Osteoblast (primary cell): ENCODE measurements around the gene TEX38. TPM values are rescaled to one million over a fixed set of nuclear protein-coding genes. Genes with fewer than 3 reads are reported as not detected.

ENCODE experiments used
- DNase-seq: peaks from one replicate; pipeline ENCODE4 v3.0.0; 2011; ENCODE audit warnings: low spot score, mixed read lengths; ENCODE audit not compliant: insufficient read length; ENCODE audit errors: missing footprints
- H2AFZ ChIP-seq: 2 replicates; pipeline ENCODE4 v1.6.0; 2011; ENCODE audit warnings: mild to moderate bottlenecking, low read length
- H3K27ac ChIP-seq: 2 replicates; pipeline ENCODE4 v1.5.1; 2011; ENCODE audit warnings: mild to moderate bottlenecking, low read depth, low read length, moderate library complexity
- H3K27me3 ChIP-seq: 2 replicates; pipeline ENCODE4 v1.6.0; 2012; ENCODE audit warnings: mild to moderate bottlenecking, control low read depth, inconsistent platforms, low read length, moderate library complexity; ENCODE audit not compliant: insufficient read depth
- H3K36me3 ChIP-seq: 2 replicates; pipeline ENCODE4 v1.5.1; 2011; ENCODE audit warnings: mild to moderate bottlenecking, low read length, control low read depth, moderate library complexity; ENCODE audit not compliant: insufficient read depth
- H3K4me1 ChIP-seq: 2 replicates; pipeline ENCODE4 v1.5.1; 2011; ENCODE audit warnings: mild to moderate bottlenecking, low read length, control low read depth, moderate library complexity; ENCODE audit not compliant: insufficient read depth
- H3K4me2 ChIP-seq: 2 replicates; pipeline ENCODE4 v1.6.0; 2011; ENCODE audit warnings: mild to moderate bottlenecking, low read length; ENCODE audit not compliant: insufficient read depth
- H3K4me3 ChIP-seq: fragments of 200-600 bp; sonication (generic); 3 replicates; pipeline ENCODE4 v1.5.1; 2012; ENCODE audit warnings: mild to moderate bottlenecking, low read length, inconsistent platforms; ENCODE audit not compliant: insufficient read depth
- H3K79me2 ChIP-seq: 2 replicates; pipeline ENCODE4 v1.6.0; 2012; ENCODE audit warnings: mild to moderate bottlenecking, low read length, control low read depth, inconsistent platforms; ENCODE audit not compliant: insufficient read depth
- H3K9me3 ChIP-seq: 2 replicates; pipeline ENCODE4 v1.5.1; 2011; ENCODE audit warnings: low read depth, low read length, control low read depth
- H4K20me1 ChIP-seq: 2 replicates; pipeline ENCODE4 v1.6.0; 2012; ENCODE audit warnings: mild to moderate bottlenecking, low read length, control low read depth; ENCODE audit not compliant: insufficient read depth
- total RNA-seq: library from RNA; depleted of rRNA; stranded (reverse); fragments of >200 nt; gene quantifications from 2 replicates; pipeline ENCODE4 v1.2.3, GENCODE V29; 2012
- TF ChIP-seq, protein P1 (sequence below): IDR thresholded peaks from 2 replicates; pipeline ENCODE4 v1.5.1; 2011; ENCODE audit warnings: mild to moderate bottlenecking, low read depth, low read length, moderate library complexity; ENCODE audit errors: extremely low read depth

The TEX38 gene
- total RNA-seq, 1 donor, result not detected

DNA sequence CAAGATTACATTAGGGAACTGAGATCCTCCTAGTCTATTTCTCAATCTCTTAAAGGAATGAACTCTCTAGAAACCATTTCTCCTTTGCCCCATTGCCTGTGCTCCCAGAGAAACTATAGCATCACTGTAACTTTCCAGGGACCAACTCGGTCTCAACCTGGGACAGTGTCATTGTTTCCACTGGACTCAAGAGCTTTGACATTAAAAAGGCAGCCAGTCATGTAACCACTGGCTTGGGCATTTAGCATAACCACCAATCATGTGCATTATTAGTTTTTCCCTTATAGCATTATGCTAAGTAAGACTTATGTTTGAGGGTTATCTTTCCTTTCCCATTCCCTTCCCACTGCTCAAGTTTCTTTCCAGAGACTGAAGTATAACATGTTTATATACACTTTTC, 18.2 kb downstream of the TEX38 start:
- H3K9me3 ChIP-seq, result no peaks in the 10 kb centered on the region
- H4K20me1 ChIP-seq, result peaks cover 5% of the 10 kb centered on the region
- no peaks in the 10 kb centered on the region for H3K27me3 ChIP-seq
- no peak overlapping the region for H2AFZ ChIP-seq
- H3K4me3 ChIP-seq, result no peak overlapping the region
- H3K27ac ChIP-seq, result no peak overlapping the region
- peaks cover 63% of the 10 kb centered on the region for H3K36me3 ChIP-seq
- TF ChIP-seq, protein P1, sequence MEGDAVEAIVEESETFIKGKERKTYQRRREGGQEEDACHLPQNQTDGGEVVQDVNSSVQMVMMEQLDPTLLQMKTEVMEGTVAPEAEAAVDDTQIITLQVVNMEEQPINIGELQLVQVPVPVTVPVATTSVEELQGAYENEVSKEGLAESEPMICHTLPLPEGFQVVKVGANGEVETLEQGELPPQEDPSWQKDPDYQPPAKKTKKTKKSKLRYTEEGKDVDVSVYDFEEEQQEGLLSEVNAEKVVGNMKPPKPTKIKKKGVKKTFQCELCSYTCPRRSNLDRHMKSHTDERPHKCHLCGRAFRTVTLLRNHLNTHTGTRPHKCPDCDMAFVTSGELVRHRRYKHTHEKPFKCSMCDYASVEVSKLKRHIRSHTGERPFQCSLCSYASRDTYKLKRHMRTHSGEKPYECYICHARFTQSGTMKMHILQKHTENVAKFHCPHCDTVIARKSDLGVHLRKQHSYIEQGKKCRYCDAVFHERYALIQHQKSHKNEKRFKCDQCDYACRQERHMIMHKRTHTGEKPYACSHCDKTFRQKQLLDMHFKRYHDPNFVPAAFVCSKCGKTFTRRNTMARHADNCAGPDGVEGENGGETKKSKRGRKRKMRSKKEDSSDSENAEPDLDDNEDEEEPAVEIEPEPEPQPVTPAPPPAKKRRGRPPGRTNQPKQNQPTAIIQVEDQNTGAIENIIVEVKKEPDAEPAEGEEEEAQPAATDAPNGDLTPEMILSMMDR, result no peak
- DNase-seq, result no peak
- peaks cover 5% of the 10 kb centered on the region for H3K79me2 ChIP-seq
- no peak overlapping the region for H3K4me2 ChIP-seq
- H3K4me1 ChIP-seq, result peaks cover 25% of the 10 kb centered on the region

DNA sequence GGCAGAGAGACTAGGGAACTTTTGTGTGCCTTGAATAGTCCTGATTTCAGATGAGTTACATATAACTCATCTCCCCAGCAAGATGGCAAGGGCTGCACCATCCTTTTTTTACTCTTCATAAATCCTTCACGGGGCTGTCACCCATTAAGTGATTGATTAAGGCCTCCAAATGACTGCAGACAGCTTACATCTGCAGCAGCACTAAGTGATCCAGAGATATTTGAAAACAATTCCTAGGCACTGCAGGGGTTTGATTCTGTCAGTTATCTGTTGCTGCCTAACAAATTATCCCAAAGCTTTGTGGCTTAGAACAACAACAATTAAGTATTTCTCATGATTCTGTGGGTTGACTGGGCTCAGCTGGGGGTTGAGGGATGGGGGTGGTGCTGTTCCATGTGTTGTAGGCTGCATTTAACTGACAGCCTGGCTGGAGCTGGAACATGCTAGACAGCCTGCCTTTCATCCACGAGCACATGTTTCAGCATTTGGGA, 19.3 kb downstream of the TEX38 start:
- no peak overlapping the region for H3K4me2 ChIP-seq
- H3K36me3 ChIP-seq, result peaks cover 62% of the 10 kb centered on the region
- peaks cover 25% of the 10 kb centered on the region for H3K4me1 ChIP-seq
- H3K4me3 ChIP-seq, result no peak overlapping the region
- H3K27ac ChIP-seq, result no peak overlapping the region
- H3K79me2 ChIP-seq, result peaks cover 9% of the 10 kb centered on the region
- H4K20me1 ChIP-seq, result peaks cover 5% of the 10 kb centered on the region
- TF ChIP-seq, protein P1, result no peak
- H3K27me3 ChIP-seq, result no peaks in the 10 kb centered on the region
- no peak overlapping the region for H2AFZ ChIP-seq
- no peak for DNase-seq
- no peaks in the 10 kb centered on the region for H3K9me3 ChIP-seq

DNA sequence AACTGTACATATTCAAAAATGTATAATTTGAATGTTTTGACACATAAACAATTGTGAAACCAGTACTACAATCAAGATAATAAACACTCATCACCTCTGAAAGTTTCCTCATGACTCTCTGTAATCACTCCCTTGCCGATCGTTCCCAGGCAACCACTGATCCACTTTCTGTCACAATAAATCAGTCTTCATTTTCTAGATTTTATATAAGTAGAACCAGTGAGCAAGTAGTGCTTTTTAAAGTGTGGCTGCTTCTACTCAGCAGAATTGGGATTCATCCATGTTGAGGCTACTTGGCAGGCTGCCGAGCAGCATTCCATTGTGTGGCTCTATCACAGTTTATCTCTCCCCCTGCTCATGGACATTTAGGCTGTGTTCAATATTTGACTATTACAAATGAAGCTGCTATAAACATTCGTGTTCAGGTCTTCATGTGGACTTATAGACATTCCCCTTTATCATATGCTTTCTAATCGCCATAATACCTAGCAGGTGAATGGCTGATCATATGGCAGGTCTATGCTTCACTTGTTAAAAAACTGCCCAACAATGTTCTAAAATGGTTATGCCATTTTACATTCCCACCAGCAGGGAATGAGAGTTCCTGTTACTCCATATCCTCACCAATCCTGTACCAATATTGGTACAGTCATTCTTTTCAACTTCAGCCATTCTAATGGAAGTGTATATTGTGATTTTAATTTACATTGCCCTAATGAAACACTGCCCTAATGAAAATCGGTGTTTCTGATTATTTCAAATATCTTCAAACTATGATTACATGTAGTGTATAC, 20.5 kb downstream of the TEX38 start:
- H4K20me1 ChIP-seq, result peaks cover 5% of the 10 kb centered on the region
- H3K4me2 ChIP-seq, result no peak overlapping the region
- H3K9me3 ChIP-seq, result no peaks in the 10 kb centered on the region
- no peak overlapping the region for H2AFZ ChIP-seq
- no peak for DNase-seq
- H3K79me2 ChIP-seq, result peaks cover 9% of the 10 kb centered on the region
- H3K4me1 ChIP-seq, result peaks cover 21% of the 10 kb centered on the region
- H3K27me3 ChIP-seq, result no peaks in the 10 kb centered on the region
- H3K27ac ChIP-seq, result peak overlapping the region; percentile 29
- TF ChIP-seq, protein P1, result peak; percentile 44
- peaks cover 54% of the 10 kb centered on the region for H3K36me3 ChIP-seq
- H3K4me3 ChIP-seq, result no peak overlapping the region
